HCT116 (cell line): Measurements from ENCODE around the gene TMSB10. TPM values are rescaled to one million over a fixed set of nuclear protein-coding genes. Genes with fewer than 3 reads are reported as not detected.

ENCODE experiments used
- ATAC-seq: fragments of 200-7000 bp; cut with Tn5 transposase; 2 replicates; pipeline ENCODE4 v1.9.1; 2020; ENCODE audit warnings: mild to moderate bottlenecking, moderate library complexity
- BruUV-seq: library from RNA; stranded (reverse); fragments of 400-500 nt; replicated peaks from 2 replicates; lab custom pipeline; 2021; lab: Mats Ljungman, UMichigan
- CTCF ChIA-PET: fragments of 300-600 bp; sonication (Branson Sonifier 250); formaldehyde crosslinking; loops from one replicate; lab custom pipeline; 2021; ENCODE audit warnings: antibody characterized with exemption; lab: Charles Lee
- POLR2A ChIA-PET: fragments of 300-600, 350-600 bp; sonication (Branson Sonifier 250); formaldehyde crosslinking; loops from one replicate; lab custom pipeline; 2021; ENCODE audit warnings: antibody characterized with exemption; lab: Charles Lee
- RAD21 ChIA-PET, 2 experiments: fragments of 300-600 bp; sonication (Branson Sonifier 250); formaldehyde crosslinking; loops; one replicate each; lab custom pipeline; 2023; ENCODE audit warnings: low total read pairs in 2 of 2; ENCODE audit not compliant: uncharacterized antibody in 2 of 2, unreplicated experiment in 2 of 2, low non-redundant PET in 1 of 2; lab: Charles Lee
- DNase-seq: peaks from one replicate; pipeline ENCODE4 v3.0.0-alpha.2; 2010; ENCODE audit warnings: low read depth, low spot score
- H2AFZ ChIP-seq: fragments of 200-600 bp; shearing (Covaris generic), sonication (generic); 2 replicates; pipeline ENCODE4 v1.6.1; 2017; ENCODE audit warnings: low read depth, mixed run types, mixed read lengths, antibody characterized with exemption, low read length; ENCODE audit not compliant: poor library complexity, severe bottlenecking
- H3K27ac ChIP-seq: 2 replicates; pipeline ENCODE4 v1.5.1; 2012; ENCODE audit warnings: low read depth, low read length
- H3K27me3 ChIP-seq: fragments of 200-600 bp; sonication (generic); 2 replicates; pipeline ENCODE4 v1.6.1; 2016; ENCODE audit warnings: mixed run types, low read length, mixed read lengths; ENCODE audit not compliant: insufficient read depth
- H3K36me3 ChIP-seq, 2 experiments: fragments of 200-500 bp in 1 of 2; fragments of 200-600 bp in 1 of 2; sonication (Bioruptor generic) in 1 of 2; sonication (generic) in 1 of 2; 2 replicates each; pipeline versions ENCODE4 v1.5.1 to v1.6.1; 2014 to 2016; ENCODE audit warnings: low read length in 2 of 2, inconsistent platforms in 1 of 2, mixed read lengths in 1 of 2, mixed run types in 1 of 2; ENCODE audit not compliant: insufficient read depth in 2 of 2, control insufficient read depth in 1 of 2
- H3K4me1 ChIP-seq, 2 experiments: fragments of 200-600 bp in 1 of 2; sonication (generic) in 1 of 2; 2 replicates each; pipeline versions ENCODE4 v1.5.1 to v1.6.1; 2012 to 2017; ENCODE audit warnings: low read length in 2 of 2, inconsistent platforms in 1 of 2, mild to moderate bottlenecking in 1 of 2, mixed read lengths in 1 of 2, mixed run types in 1 of 2, moderate library complexity in 1 of 2; ENCODE audit not compliant: insufficient read depth in 2 of 2, control insufficient read depth in 1 of 2
- H3K4me2 ChIP-seq: fragments of 200-600 bp; sonication (generic); 2 replicates; pipeline ENCODE4 v1.6.1; 2017; ENCODE audit warnings: mixed run types, low read length, mixed read lengths
- H3K4me3 ChIP-seq, 2 experiments: fragments of 200-600 bp in 1 of 2; sonication (generic) in 1 of 2; replicated peaks in 1 of 2; 2 replicates each; pipeline ENCODE4 v1.5.1; 2011 to 2016; ENCODE audit warnings: low read length in 2 of 2, control low read depth in 1 of 2, low read depth in 1 of 2, mild to moderate bottlenecking in 1 of 2, mixed read lengths in 1 of 2, mixed run types in 1 of 2
- H3K79me2 ChIP-seq: fragments of 200-600 bp; sonication (generic); 2 replicates; pipeline ENCODE4 v1.6.1; 2017; ENCODE audit warnings: mild to moderate bottlenecking, mixed run types, low read length, moderate library complexity, mixed read lengths; ENCODE audit not compliant: insufficient read depth
- H3K9ac ChIP-seq: fragments of 200-600 bp; sonication (generic); 2 replicates; pipeline ENCODE4 v1.6.1; 2016; ENCODE audit warnings: low read length, mixed read lengths
- H3K9me2 ChIP-seq: fragments of 200-600 bp; sonication (generic), shearing (Covaris generic); 2 replicates; pipeline ENCODE4 v1.6.1; 2017; ENCODE audit warnings: mixed run types, mild to moderate bottlenecking, moderate library complexity; ENCODE audit not compliant: insufficient read depth
- H3K9me3 ChIP-seq, 2 experiments: fragments of 200-500 bp in 1 of 2; fragments of 200-600 bp in 1 of 2; sonication (Bioruptor generic) in 1 of 2; sonication (generic) in 1 of 2; 2 replicates each; pipeline ENCODE4 v1.6.1; 2014 to 2017; ENCODE audit warnings: low read length in 2 of 2, mixed read lengths in 2 of 2, inconsistent platforms in 1 of 2, low read depth in 1 of 2, mild to moderate bottlenecking in 1 of 2, mixed run types in 1 of 2, moderate library complexity in 1 of 2; ENCODE audit not compliant: control insufficient read depth in 1 of 2, insufficient read depth in 1 of 2
- H4K20me1 ChIP-seq: fragments of 200-600 bp; sonication (generic), shearing (Covaris generic); 2 replicates; pipeline ENCODE4 v1.6.1; 2017; ENCODE audit warnings: mixed run types, mild to moderate bottlenecking, moderate library complexity; ENCODE audit not compliant: insufficient read depth
- CTCF ChIP-seq, 3 experiments: fragments of 200-600 bp in 1 of 3; sonication (generic) in 1 of 3; IDR thresholded peaks in 2 of 3; conservative IDR thresholded peaks in 1 of 3; 2 replicates each; pipeline ENCODE4 v1.5.1; 2012 to 2017; ENCODE audit warnings: low read depth in 2 of 3, low read length in 2 of 3, antibody characterized with exemption in 1 of 3, borderline replicate concordance in 1 of 3, control low read depth in 1 of 3, mild to moderate bottlenecking in 1 of 3, mixed read lengths in 1 of 3, mixed run types in 1 of 3, moderate library complexity in 1 of 3; ENCODE audit not compliant: insufficient read depth in 1 of 3
- EZH2 ChIP-seq: fragments of 200-600 bp; sonication (generic); IDR thresholded peaks from 2 replicates; pipeline ENCODE4 v1.6.1; 2017; ENCODE audit warnings: antibody characterized with exemption, mixed run types
- EZH2phosphoT487 ChIP-seq: fragments of 200-600 bp; IDR thresholded peaks from 2 replicates; pipeline ENCODE4 v1.6.1; 2018; ENCODE audit warnings: antibody characterized with exemption, borderline replicate concordance
- SIN3A ChIP-seq: IDR thresholded peaks from 2 replicates; pipeline ENCODE4 v1.6.1; 2012; ENCODE audit warnings: low read depth
- SRF ChIP-seq: IDR thresholded peaks from 2 replicates; pipeline ENCODE4 v1.6.1; 2012; ENCODE audit warnings: low read depth
- intact Hi-C: fragments of 100-400 bp; cut with micrococcal nuclease; formaldehyde crosslinking; loops from 2 replicates; pipeline ENCODE4 v1.10.0; 2022
- total RNA-seq: library from RNA; stranded (reverse); gene quantifications from one replicate; pipeline ENCODE4 v1.2.1, GENCODE V29; 2021; ENCODE audit not compliant: unreplicated experiment

The TMSB10 gene
- total RNA-seq, 1 experiment from 2014 or later, result 2,677 TPM

GRCh38 chr2:84881581-84882413, 23.7 kb upstream of the TMSB10 start (continued):
- TF ChIP-seq CTCF (IDR thresholded peaks at IDR 0.05 in 2 of 3, conservative IDR thresholded peaks at IDR 0.05 in 1 of 3; ENCODE audit: borderline replicate concordance in 1 of 3, insufficient read depth in 1 of 3, low read depth in 2 of 3, low read length in 2 of 3) (peak; percentile 76 to 79 (median 78); a peak in 5 of 6 replicates), SIN3A (no peak)
- TF ChIP-seq, all 23 proteins: peak for 6

GRCh38 chr2:84882414-84882738, 23.1 kb upstream of the TMSB10 start:
- H2AFZ ChIP-seq, result peak overlapping the region; percentile 85
- DNase-seq (no peak), ATAC-seq (peak; percentile 37)
- ChIA-PET CTCF (interaction anchor here (0.7 to 2.0 kb wide), 15 partner anchors 9 to 389 kb away, joined by 3 to 18 read pairs (median 4); no protein-coding TSS in a partner anchor), POLR2A (interaction anchor here (0.9 to 1.7 kb wide), 4 partner anchors 18 to 44 kb away, joined by 3 to 7 read pairs (median 5); partner anchors contain the start of gene TMSB10), RAD21 (no interaction called here)
- H3K27ac ChIP-seq, result no peak overlapping the region
- H3K36me3 ChIP-seq, result no peaks in the 10 kb centered on the region
- no peaks in the 10 kb centered on the region for H3K9me2 ChIP-seq
- H3K79me2 ChIP-seq, result no peaks in the 10 kb centered on the region
- peak overlapping the region; percentile 82 for H3K4me2 ChIP-seq
- H3K27me3 ChIP-seq, result no peaks in the 10 kb centered on the region; the same call in 1 of the 2 replicates
- peak overlapping the region; percentile 51 to 63 for H3K4me3 ChIP-seq
- H4K20me1 ChIP-seq, result no peaks in the 10 kb centered on the region
- no TSS peak for BruUV-seq
- no peaks in the 10 kb centered on the region for H3K9me3 ChIP-seq
- peaks cover 5 to 24% of the 10 kb centered on the region in 2 experiments; a peak in 3 of 4 replicates for H3K4me1 ChIP-seq
- TF ChIP-seq EZH2 (no peak), SRF (no peak), EZH2phosphoT487 (no peak), CTCF (IDR thresholded peaks at IDR 0.05 in 2 of 3, conservative IDR thresholded peaks at IDR 0.05 in 1 of 3; ENCODE audit: borderline replicate concordance in 1 of 3, insufficient read depth in 1 of 3, low read depth in 2 of 3, low read length in 2 of 3) (no peak)
- intact Hi-C loops, result loop anchor here (1.0 kb wide), 2 partner anchors 43 to 387 kb away; no protein-coding TSS in a partner anchor
- peak overlapping the region; percentile 57; the same call in 1 of the 2 replicates for H3K9ac ChIP-seq
